Testis (tissue), 3 donors: Measurements from ENCODE around the gene GPR78. TPM values are rescaled to one million over a fixed set of nuclear protein-coding genes. Genes with fewer than 3 reads are reported as not detected.

Experiments used
- DNase-seq: peaks from one replicate; pipeline ENCODE4 v3.0.0-alpha.2; 2019
- H3K27ac ChIP-seq, 2 donors: fragments of 200-600 bp; sonication (generic); one replicate each; pipeline ENCODE4 v1.5.1; 2019
- H3K27me3 ChIP-seq: fragments of 200-600 bp; sonication (generic); one replicate; pipeline ENCODE4 v1.5.1; 2019
- H3K36me3 ChIP-seq: fragments of 200-600 bp; sonication (generic); one replicate; pipeline ENCODE4 v1.5.1; 2017; ENCODE audit warnings: low read depth; ENCODE audit errors: missing control alignments
- H3K4me1 ChIP-seq: fragments of 200-600 bp; sonication (generic); one replicate; pipeline ENCODE4 v1.5.1; 2019
- H3K4me3 ChIP-seq, 2 donors: fragments of 200-600 bp; sonication (generic); one replicate each; pipeline ENCODE4 v1.5.1; 2017 to 2019
- H3K9me3 ChIP-seq: fragments of 200-600 bp; sonication (generic); one replicate; pipeline ENCODE4 v1.5.1; 2017
- POLR2A ChIP-seq: fragments of 450-650 bp; IDR thresholded peaks from one replicate; pipeline ENCODE4 v1.6.1; 2017; ENCODE audit warnings: antibody characterized with exemption, mild to moderate bottlenecking, moderate library complexity
- WGBS, 2 donors: methylation state at CpG; one replicate each; pipeline ENCODE4 v1.1.5; 2018; 5-methylcytosine and 5-hydroxymethylcytosine counted together
- intact Hi-C: fragments of 100-400 bp; cut with DNase I; formaldehyde crosslinking; loops from one replicate; pipeline ENCODE4 v1.15.1; 2023; ENCODE audit warnings: low total_unique reads
- polyA plus RNA-seq: library from polyadenylated mRNA; stranded (reverse); fragments of 350-450 nt; fragmentation: Illumina TruSeq; extraction: RNeasy Lipid Tissue Mini Kit (QIAGEN cat#74804); gene quantifications from one replicate; pipeline ENCODE4 v1.2.3, GENCODE V29; 2014; ENCODE audit warnings: low read depth, low replicate concordance; ENCODE audit not compliant: insufficient read depth
- total RNA-seq, 2 donors: library from RNA; depleted of rRNA; stranded (reverse); fragments of >200 nt; gene quantifications; one replicate each; pipeline ENCODE4 v1.2.3, GENCODE V29; 2016
- TF ChIP-seq, protein P1 (sequence below), 3 experiments: fragments of 450-650 bp in 2 of 3; fragments of 200-600 bp in 1 of 3; sonication (generic) in 1 of 3; IDR thresholded peaks; one replicate each; pipeline ENCODE4 v1.5.1; 2016 to 2019; ENCODE audit warnings: antibody characterized with exemption in 3 of 3, mild to moderate bottlenecking in 2 of 3, moderate library complexity in 1 of 3

The GPR78 gene
- total and polyA plus RNA-seq, 3 donors from 2014 or later: 0.34 to 0.99 (median 0.39) TPM

DNA sequence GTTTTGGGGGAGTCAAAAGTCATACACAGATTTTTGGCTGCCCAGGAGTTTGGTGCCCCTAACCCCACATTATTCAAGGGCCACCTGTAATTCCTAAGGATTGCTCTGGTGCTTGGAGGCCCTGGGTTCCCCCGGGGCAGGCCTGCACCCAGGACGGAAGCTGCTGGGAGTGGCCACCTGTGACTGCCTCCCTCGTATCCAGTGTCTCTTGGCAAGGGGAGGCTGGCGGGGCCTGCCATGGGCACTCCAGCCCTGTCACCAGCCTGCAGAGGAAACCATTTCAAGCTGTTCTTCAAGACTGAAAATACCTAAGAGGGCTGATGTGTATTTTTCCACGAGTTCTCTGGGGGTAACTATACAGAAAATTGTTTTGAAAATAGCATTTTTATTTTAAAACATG, 24.5 kb upstream of the GPR78 start:
- TF ChIP-seq, protein P1, sequence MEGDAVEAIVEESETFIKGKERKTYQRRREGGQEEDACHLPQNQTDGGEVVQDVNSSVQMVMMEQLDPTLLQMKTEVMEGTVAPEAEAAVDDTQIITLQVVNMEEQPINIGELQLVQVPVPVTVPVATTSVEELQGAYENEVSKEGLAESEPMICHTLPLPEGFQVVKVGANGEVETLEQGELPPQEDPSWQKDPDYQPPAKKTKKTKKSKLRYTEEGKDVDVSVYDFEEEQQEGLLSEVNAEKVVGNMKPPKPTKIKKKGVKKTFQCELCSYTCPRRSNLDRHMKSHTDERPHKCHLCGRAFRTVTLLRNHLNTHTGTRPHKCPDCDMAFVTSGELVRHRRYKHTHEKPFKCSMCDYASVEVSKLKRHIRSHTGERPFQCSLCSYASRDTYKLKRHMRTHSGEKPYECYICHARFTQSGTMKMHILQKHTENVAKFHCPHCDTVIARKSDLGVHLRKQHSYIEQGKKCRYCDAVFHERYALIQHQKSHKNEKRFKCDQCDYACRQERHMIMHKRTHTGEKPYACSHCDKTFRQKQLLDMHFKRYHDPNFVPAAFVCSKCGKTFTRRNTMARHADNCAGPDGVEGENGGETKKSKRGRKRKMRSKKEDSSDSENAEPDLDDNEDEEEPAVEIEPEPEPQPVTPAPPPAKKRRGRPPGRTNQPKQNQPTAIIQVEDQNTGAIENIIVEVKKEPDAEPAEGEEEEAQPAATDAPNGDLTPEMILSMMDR (IDR thresholded peaks at IDR 0.05): no peak
- no peak for TF ChIP-seq POLR2A
- DNase-seq: no peak
- Histone ChIP-seq H3K9me3 (no peaks in the 10 kb centered on the region), H3K27ac (no peak overlapping the region), H3K36me3 (no peaks in the 10 kb centered on the region), H3K27me3 (no peaks in the 10 kb centered on the region), H3K4me1 (no peaks in the 10 kb centered on the region), H3K4me3 (no peak overlapping the region)
- 77 to 92% methylated on average over 5 of the region's 5 CpGs for WGBS, 2 donors
- intact Hi-C loops: no loop called here

DNA sequence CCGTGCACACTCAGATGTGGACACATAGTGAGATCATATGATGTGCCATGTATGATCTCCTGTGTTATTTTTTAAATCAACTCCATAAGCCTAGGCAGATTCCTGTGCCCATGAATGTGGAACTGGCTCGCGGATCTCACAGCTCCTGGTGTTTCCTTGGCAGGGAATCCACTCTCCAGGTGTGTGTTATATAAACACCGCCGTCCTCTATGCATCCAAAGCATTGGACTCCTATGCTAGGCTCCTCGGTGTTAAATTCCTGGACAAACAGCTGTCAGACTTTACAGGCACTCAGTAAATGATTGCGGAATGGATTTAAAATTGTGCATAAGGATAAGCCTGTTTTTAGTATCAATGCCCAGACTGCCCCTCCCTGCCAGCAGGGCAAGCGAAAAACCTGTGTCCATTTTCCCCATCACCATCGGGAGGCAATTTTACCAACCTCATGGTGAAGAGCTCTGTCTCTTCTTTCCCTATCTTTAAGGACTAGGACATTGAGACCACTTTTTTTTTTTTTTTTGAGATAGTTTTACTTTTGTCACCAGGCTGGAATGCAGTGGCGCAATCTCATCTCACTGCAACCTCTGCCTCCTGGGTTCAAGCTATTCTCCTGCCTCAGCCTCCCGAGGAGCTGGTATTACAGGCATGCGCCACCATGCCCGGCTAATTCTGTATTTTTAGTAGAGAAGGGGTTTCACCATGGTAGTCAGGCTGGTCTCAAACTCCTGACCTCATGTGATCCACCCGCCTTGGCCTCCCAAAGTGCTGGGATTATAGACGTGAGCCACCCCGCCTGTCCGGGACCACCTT, 23.6 kb upstream of the GPR78 start:
- intact Hi-C loops: no loop called here
- Histone ChIP-seq H3K36me3 (no peaks in the 10 kb centered on the region), H3K9me3 (no peaks in the 10 kb centered on the region), H3K27ac (no peak overlapping the region), H3K4me3 (no peak overlapping the region), H3K27me3 (no peaks in the 10 kb centered on the region), H3K4me1 (no peaks in the 10 kb centered on the region)
- 78 to 89% methylated on average over 17 of the region's 17 CpGs for WGBS, 2 donors
- TF ChIP-seq, protein P1 (IDR thresholded peaks at IDR 0.05): no peak
- no peak for TF ChIP-seq POLR2A
- no peak for DNase-seq

DNA sequence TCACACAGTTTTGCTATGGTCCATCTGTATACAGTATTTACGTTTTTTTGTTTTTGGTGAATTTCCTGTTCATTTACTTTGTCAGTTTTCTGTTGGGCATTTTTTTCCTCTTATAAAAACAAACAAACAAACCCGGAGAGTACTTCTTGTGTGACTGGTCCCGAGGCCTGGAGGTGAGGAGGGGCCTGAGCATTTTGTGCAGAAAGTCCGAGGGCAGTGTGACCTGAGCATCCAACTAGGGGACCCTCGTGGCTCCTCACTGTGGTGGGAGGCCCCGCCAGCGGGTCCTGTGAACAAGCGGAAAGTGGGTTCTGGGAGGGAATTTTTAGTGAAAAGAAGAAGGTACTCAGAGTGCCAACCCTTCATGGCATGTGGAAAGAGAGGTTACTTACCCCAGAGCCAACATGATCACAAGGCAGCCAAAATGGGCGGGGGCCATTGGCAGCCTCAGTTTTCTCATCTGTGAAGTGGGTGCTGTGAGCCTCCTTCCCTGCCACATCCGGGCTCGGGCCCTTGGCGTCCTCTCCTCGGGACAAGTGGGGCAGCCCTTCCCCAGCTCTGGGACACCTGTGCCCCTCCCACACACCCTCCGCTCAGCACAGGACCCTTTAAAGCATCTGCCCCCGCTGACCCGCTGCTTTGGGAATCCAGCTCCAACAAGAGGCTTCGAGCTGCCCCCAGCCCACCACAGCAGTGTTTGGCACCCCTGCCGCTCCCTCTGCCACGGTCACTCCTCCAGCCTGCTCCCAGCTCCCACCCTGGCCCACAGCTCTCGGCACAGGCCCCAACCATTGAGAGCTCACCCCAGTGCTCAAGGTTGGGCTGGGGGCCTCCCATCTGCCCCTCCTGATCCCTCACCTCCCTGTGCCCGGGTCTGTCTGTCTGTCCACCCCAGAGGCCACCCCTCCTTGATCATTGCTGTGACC, 22.8 kb upstream of the GPR78 start:
- H3K27me3 ChIP-seq: no peaks in the 10 kb centered on the region
- intact Hi-C loops: no loop called here
- DNase-seq: no peak
- H3K9me3 ChIP-seq: no peaks in the 10 kb centered on the region
- TF ChIP-seq POLR2A: no peak
- TF ChIP-seq, protein P1 (IDR thresholded peaks at IDR 0.05): no peak
- H3K36me3 ChIP-seq: no peaks in the 10 kb centered on the region
- 84 to 85% methylated on average over 20 to 21 of the region's 21 CpGs for WGBS, 2 donors
- no peak overlapping the region for H3K4me3 ChIP-seq
- H3K4me1 ChIP-seq: no peaks in the 10 kb centered on the region
- no peak overlapping the region for H3K27ac ChIP-seq

DNA sequence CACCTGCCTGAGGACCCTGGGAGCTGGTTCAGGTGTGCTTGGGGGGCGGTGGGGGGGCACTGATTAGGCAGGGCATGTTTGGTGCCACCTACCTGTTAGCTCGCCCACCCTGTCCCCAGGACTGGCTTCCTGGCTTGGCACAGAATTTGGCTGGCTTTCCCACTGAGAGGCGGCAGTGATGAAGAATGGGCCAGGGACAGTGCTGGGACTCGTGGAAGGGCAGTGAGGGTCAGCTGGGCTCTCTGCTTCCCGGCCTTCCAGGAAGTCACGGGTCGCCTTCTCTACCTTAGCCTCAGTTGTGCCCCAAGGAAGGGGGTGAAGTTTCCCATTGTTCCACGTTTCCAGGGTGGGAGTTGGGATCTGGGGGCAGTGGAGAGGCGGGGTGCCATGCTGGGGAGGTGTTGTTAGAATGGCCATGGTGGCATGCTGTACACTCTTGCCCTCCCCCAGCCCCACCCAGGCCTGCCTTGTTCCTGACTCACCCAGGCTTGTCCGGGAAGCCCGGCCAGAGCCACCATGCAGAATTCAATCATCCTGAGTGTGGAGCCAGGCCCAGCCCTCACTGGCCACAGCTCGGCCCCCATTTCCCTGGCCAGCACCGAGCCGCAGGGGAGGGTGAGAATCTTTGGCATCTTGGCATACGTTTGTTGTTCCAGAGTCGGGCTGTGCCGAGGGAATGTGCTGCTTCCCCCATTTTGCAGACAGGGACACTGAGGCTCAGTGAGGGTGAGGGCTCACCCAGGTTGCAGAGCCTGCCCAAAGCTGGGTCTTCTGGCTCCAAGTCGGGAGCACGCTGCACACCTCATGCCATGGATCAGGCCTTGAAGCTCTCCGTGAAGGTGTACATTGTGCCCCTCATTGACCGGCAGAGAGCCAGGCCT, 21.9 kb upstream of the GPR78 start:
- no peak overlapping the region for H3K27ac ChIP-seq
- DNase-seq: no peak
- 88 to 93% methylated on average over 11 to 21 of the region's 21 CpGs for WGBS, 2 donors
- intact Hi-C loops: no loop called here
- H3K4me3 ChIP-seq: no peak overlapping the region
- H3K4me1 ChIP-seq: no peaks in the 10 kb centered on the region
- TF ChIP-seq, protein P1 (IDR thresholded peaks at IDR 0.05): no peak
- no peak for TF ChIP-seq POLR2A
- H3K9me3 ChIP-seq: no peaks in the 10 kb centered on the region
- H3K27me3 ChIP-seq: no peaks in the 10 kb centered on the region
- no peaks in the 10 kb centered on the region for H3K36me3 ChIP-seq
